ENCODE data around the gene INSYN2B.

Gene INSYN2B

GRCh38 chr5:169980418-169981053, at the start of gene INSYN2B:
Gene INSYN2B, minus strand, starts transcription at chr5:169980495. Its CDS starts 96,597 bp downstream, at chr5:169883898.
- no peak for DNase-seq

- DNase-seq = no peak
Measured at GRCh38 chr5:170028124-170028523, 47.8 kb upstream of the INSYN2B start.

GRCh38 chr5:170025853-170026252, 45.6 kb upstream of the INSYN2B start:
- no peak for DNase-seq

DNA sequence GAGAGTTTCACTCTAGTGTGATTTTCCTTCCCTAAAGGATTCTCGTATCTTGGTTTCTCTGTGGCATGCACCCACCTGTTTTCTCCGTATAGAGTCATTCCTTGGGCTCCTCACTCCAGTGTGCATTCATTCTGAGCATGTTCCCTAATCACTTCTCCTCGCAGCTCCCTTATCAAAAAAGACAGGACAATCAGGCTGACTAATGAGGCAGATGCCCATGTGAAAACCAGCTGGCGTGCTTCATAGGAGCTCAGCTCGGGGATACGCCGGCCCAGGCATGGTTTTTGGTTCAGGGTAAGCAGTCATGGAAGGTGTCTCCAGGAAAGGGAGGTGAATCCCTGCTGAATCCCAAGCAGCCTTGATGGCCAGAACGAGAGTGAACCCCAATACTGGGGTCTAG, 41.2 kb upstream of the INSYN2B start:
- DNase-seq = no peak

- DNase-seq = no peak
Measured at GRCh38 chr5:170020423-170020822, 40.1 kb upstream of the INSYN2B start.

- DNase-seq = no peak
Measured at GRCh38 chr5:170012622-170013021, 32.3 kb upstream of the INSYN2B start.

DNA sequence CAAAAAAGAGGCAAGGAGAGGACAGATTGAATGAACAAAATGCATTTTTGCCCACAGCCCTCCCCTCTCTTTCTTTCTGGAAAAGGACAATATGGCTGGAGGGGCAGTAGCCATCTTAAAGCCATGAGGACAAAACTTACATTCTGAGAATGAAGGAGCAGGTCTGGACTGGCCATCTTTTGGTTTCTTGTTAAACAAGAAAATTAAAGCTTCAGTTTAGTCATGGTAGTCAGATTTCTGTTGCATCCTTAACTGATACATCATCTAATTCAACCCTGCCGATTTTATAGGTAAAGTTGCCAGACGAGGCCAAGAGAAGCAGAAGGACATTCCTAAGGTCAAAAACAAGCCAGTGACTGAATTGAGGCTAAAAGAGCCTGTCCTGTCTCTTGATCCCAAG, 31.5 kb upstream of the INSYN2B start:
- no peak for DNase-seq

DNA sequence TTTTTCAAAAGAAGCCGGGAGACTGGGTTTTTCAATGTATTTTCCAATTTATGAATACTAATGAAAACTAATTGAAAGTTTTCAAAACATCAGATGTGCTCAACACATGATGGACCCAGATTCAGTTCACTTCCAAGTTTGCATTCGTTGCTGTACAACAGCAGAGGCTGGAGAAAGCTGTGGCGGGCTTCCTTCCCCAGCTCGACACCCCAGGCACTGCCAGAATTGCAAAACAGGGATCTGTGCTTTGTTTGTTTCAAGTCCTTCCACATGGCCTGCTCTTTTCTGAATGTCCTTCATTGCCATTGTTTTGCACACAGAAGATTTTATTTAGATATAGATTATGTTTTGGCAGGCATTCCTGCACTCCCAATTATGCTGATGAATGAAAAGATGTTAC, 30.3 kb upstream of the INSYN2B start:
- DNase-seq = no peak

GRCh38 chr5:170008376-170008775, 28.1 kb upstream of the INSYN2B start:
- no peak for DNase-seq

DNA sequence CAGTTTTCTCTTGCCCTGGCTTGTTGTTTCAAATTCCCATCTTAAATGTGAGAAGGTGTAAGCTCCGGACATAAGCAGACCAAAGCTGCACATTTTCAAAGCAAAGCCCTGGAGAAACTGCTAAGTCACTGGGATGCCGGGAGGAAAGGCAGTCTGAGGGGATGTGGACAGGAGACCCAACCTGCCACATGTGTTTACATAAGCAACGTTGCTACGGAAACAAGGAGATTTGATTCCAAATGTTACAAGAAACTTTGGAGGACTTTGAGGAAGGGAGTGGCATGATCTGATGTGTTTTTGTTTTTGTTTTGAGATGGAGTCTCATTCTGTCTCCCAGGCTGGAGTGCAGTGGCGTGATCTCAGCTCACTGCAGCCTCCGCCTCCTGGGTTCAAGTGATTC, 25.7 kb upstream of the INSYN2B start:
- DNase-seq = no peak

DNA sequence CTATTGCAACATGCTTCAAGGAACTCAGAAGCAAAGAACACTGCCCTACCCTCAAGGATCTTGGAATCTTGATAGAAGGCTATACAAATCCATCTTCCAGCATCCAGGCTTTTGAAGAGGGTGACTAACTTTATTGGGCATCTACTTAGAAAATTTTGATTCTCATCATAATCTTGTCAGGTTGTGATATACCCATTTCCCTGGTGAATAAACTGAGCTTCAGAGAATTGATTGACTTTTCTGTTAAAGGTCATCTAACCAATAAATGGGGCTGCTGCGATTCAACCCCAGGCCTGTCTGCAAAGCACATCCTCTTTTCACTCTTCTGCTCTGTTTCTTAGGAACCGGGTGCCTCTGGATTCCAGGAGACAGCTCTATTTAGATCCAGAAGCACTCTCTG, 19.9 kb upstream of the INSYN2B start:
- DNase-seq = no peak

- DNase-seq = no peak
Measured at GRCh38 chr5:169999621-170000020, 19.3 kb upstream of the INSYN2B start.

- no peak for DNase-seq
Measured at GRCh38 chr5:169997798-169998197, 17.5 kb upstream of the INSYN2B start.

DNA sequence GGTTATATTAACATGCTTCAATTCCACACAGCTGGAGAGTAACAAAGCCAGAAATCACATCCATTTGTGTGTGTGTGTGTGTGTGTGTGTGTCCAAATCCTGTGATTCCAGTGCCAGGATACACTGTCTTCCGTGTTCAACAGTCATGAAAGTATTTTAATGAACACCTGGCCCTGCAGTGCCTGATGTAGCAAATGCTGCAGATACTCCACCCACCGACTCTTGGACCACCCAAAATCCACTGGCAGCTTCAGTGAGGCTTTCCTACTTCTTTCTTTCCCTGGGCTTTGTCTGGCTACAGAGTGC, 13.1 kb upstream of the INSYN2B start:
- no peak for DNase-seq

- no peak for DNase-seq
Measured at GRCh38 chr5:169992789-169993484, 12.6 kb upstream of the INSYN2B start.

- DNase-seq = no peak
Measured at GRCh38 chr5:169991115-169991869, 11.0 kb upstream of the INSYN2B start.

- DNase-seq = no peak
Measured at GRCh38 chr5:169989365-169989764, 9.1 kb upstream of the INSYN2B start.

GRCh38 chr5:169988947-169989346, 8.7 kb upstream of the INSYN2B start:
- DNase-seq = no peak

DNA sequence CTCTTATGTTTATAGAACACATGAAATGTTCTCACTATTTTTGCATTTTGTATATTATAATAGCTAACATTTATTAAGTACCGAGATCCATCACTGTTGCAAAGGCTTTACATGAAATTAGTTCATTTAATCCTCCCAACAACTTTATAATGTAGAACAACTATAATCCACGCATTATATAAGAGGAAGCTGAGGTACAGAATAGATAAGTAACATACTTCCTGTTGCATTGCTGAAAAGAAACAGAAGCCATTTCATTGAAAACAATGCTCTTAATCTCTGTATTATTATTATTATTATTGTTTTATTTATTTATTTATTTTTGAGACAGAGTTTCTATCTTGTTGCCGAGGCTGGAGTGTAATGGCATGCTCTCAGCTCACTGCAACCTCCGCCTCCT, 7.9 kb upstream of the INSYN2B start:
- DNase-seq = no peak

GRCh38 chr5:169979871-169980270, 424 bp downstream of the INSYN2B start:
- DNase-seq = no peak

DNA sequence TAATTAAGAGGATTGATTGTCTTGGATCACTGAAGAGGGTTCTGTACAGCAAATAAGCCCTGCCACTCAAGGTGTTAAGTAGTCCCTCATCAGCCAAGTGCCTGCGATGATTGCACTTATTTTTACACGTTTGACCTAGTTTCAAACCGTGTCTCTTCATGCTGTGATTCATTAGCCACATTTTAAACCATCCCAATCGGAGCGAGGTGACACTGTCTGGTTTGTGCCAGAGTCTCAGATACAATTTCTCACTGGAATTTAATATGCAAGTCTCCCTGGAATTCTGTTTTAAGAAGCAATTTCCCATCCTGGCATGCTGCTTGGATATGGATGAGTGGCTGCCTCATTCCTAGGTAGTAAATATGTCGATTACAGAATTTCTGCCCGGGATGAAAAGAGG, 1.6 kb downstream of the INSYN2B start:
- no peak for DNase-seq

DNA sequence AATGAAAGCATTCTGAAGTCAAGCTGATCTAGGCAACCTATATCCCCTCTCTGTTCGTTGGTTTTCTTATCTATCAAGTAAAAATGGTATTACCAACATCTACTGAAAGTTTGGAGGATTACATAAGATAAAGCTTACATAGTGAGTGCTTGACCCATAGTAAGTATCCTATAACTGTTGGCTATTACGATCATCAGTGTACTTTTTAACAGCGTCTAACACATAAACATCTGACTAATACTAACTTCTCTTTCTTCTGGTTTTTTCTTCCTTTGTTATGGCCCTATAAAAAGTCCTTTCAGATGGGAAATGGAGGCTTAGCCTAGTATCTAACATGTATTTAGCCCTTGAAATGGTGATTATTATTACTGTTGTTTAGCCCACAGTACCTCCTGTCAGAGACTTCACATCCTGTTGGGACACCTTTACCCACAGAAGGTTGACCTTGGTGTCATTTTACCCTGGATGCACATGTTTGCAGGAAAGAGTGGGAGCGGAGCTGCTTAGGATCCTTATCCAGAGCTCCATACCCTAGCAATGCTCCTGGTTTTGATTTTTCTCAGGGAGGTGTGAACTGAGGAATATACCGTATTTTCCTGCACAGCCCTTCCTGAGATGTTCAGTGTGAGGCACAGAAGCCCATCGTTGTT, 6.0 kb downstream of the INSYN2B start:
- no peak for DNase-seq

DNA sequence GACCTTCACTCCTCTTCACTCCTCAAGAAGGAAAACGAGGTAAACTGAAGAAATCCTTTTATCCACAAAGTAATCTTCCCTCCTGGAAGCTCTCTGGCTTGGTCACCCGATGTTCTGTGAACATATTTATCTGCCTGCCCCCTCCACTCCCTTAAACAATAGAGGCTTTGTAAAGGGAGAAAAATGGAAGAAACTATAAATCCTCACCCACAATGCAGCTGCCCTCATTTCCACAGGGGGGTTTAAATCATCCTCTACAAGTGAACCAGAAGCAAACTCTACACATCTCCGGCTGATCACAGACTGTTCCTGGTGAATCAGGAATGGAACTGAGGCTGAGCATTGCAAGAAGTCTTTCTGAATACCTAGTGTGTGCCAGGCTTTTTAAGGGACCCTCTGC, 7.2 kb downstream of the INSYN2B start:
- no peak for DNase-seq

DNA sequence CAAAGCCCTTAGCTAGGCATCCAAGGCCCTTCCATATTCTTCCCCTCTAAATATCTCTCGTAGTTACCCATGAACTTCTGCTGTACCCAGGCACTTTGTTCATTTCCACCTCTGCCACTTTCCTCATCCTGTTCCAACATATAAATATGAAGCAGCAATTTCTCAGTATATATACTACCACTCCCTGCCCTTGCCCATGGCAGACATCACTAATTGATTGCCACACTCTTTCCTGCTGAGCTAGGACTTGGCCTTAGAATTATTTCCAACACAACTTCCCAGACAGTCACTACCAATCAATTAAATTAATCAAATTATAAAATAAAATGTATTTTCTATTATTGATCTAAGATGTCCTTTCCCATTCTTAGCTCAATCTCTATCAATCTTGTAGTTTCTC, 8.5 kb downstream of the INSYN2B start:
- DNase-seq = no peak
